ENCODE measurements around the gene LRIG2.
"Not testable (repeated sequence)": the region's sequence is repeated elsewhere in the genome, so short reads cannot be mapped to it uniquely, and the experiment has no call there.

LRIG2 gene

DNA sequence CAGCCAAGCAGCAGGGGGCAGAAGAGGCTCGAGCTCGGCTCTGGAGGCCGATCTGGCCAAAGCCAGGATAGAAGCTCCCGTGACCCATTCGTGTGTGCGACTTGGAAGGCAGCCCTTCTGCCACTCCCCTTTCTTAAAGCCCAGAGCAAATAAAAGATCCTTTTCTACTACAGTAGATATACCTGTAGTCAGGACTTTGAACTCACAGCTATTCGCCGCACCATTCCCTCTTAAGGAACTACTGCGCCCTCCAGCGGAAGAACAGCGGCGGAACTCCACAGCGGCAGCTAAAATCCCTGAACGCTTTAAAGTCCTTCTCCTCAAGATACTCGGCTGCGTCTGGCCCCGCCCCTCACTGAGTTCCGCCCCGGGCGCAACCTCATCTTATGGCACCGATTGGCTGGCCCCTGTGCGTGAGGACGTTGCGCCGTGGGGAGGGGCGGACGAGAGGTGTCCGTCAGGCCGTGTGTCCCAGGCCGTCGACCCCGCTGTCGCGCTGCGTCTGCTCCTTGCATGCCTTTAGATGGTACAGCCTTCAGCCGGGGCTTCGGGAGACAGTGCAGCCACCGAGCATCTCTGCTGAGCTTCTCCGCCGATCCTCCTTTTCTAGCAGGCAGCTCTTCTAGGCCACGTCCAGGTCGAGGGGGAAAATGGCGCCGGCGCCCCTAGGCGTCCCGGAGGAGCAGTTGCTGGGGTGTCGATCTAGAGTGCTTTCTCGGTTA, at the start of gene LRIG2:
LRIG2 (plus strand) TSS at position 442 of the 722 bp plus-strand sequence; CDS start at position 651, 209 bp downstream.
- DNase-seq (ENCODE audit: low read depth, low spot score) = peak; percentile 97

GRCh38 chr1:113023316-113023715, 49.7 kb upstream of the LRIG2 start:
- DNase-seq (ENCODE audit: low read depth, low spot score) = not testable (repeated sequence)

GRCh38 chr1:113027007-113027406, 46.0 kb upstream of the LRIG2 start:
- no peak for DNase-seq (ENCODE audit: low read depth, low spot score)

GRCh38 chr1:113027449-113027848, 45.5 kb upstream of the LRIG2 start:
- no peak for DNase-seq (ENCODE audit: low read depth, low spot score)

GRCh38 chr1:113029822-113030221, 43.2 kb upstream of the LRIG2 start:
- no peak for DNase-seq (ENCODE audit: low read depth, low spot score)

DNA sequence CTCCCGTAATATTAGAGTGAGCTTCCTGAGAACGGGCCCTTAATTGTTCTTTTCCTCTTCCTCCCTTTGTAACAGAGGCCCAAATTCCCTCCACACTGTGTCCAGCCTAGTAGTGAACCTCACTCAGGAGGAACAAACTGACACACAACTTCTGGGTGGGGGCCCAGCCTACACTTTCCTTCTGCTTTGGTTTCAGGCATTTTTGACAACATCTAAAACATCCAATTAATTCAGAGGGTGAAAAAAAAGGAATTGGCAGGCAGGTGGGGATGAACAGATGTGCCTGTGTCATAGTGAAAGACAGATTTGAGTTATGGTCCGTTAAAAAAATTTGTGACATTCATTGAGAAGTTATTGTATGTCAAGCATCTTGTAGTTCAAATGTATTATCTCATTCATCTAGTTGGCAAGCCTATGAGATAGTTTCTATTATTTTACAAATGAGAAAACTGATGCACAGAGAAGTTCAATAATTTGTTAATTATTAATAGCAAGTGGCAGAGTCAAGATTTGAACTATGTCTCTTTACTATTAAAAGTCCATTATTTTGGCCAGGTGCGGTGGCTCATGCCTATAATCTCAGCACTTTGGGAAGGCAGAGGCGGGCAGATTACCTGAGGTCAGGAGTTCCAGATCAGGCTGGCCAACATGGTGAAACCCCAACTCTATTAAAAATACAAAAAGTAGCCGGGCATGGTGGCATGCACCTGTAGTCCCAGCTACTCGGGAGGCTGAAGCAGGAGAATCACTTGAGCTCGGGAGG, 41.6 kb upstream of the LRIG2 start:
- DNase-seq (ENCODE audit: low read depth, low spot score) = no peak

DNA sequence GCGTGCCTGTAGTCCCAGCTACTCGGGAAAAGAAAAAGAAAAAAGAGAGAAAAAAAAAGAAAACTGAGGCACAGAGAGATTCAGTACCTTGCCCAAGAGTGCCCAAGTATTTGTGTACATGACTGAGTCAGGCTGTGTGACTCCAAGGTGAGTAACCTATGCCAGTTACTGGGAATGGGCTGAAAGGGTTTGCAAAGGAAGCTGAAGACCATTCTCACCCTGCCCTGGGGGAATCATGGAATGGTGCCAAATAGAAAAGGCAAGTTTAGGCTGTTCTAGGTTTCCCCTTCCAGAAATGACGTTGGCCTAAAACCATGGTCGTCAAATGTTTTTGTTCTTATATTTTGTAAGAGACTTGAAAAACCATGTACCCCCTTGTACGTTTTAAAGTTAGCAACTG, 37.9 kb upstream of the LRIG2 start:
- no peak for DNase-seq (ENCODE audit: low read depth, low spot score)

- no peak for DNase-seq (ENCODE audit: low read depth, low spot score)
Measured at GRCh38 chr1:113036639-113037321, 36.2 kb upstream of the LRIG2 start.

GRCh38 chr1:113040041-113040440, 33.0 kb upstream of the LRIG2 start:
- DNase-seq (ENCODE audit: low read depth, low spot score) = no peak

- no peak for DNase-seq (ENCODE audit: low read depth, low spot score)
Measured at GRCh38 chr1:113040718-113041412, 32.1 kb upstream of the LRIG2 start.

- no peak for DNase-seq (ENCODE audit: low read depth, low spot score)
Measured at GRCh38 chr1:113041569-113042284, 31.3 kb upstream of the LRIG2 start.

GRCh38 chr1:113042285-113043143, 30.5 kb upstream of the LRIG2 start:
- DNase-seq (ENCODE audit: low read depth, low spot score) = no peak

- DNase-seq (ENCODE audit: low read depth, low spot score) = not testable (repeated sequence)
Measured at GRCh38 chr1:113043144-113043488, 29.9 kb upstream of the LRIG2 start.

DNA sequence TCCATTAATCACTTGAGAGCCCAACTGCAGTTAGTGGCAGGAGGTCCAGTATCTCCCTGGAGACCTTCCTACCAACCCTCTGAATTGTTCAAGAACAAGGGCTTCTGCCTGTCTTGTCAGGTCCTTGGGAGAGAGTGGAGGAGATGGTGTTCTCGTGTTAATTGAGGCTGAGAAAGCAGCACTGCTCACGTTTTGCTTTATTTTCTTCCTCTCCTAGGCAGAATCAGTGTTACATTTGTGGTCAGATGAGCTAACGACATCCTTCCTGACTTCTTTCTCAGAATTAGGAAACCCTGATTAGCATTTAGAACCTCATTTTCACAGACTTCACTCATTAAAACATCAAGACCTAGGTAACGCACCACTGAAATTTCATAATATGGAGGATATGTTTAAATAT, 26.4 kb upstream of the LRIG2 start:
- no peak for DNase-seq (ENCODE audit: low read depth, low spot score)

GRCh38 chr1:113048064-113048463, 24.9 kb upstream of the LRIG2 start:
- DNase-seq (ENCODE audit: low read depth, low spot score) = no peak

DNA sequence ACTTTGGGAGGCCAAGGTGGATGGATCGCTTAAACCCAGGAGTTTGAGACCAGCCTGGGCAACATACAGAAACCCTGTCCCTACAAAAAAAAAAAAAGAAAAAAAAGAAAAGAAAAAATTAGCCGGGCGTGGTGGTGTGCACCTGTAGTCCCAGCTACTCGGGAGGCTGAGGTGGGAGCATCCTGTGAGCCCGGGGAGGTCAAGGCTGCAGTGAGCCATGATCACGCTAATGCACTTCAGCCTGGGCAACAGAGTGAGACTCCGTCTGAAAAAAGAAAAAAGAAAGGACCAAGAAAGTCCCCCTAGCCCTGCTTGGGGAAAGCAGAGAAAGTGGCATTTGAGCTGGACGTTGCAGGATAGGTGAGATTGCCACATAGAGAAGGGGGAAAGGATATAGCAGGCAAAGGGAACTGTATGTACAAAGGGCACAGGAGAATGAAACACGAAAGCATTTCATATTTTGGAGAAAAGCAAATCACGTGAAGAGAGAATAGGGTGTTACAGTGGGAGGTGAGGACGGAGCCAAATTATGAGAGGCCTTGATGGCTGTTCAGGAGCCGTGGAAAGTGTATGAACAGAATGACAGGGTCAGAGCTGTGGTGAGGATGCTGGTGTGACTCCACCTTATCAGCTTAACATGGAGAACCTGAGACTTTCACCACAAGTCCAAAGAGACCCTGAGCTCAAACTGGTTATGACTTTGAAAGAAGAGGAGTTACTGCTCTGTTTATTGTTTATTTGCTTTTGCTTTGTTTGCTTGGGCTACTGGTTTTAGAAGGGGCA, 19.5 kb upstream of the LRIG2 start:
- no peak for DNase-seq (ENCODE audit: low read depth, low spot score)

- DNase-seq (ENCODE audit: low read depth, low spot score) = no peak
Measured at GRCh38 chr1:113055570-113055969, 17.4 kb upstream of the LRIG2 start.

- DNase-seq (ENCODE audit: low read depth, low spot score) = no peak
Measured at GRCh38 chr1:113057006-113057405, 16.0 kb upstream of the LRIG2 start.

- no peak for DNase-seq (ENCODE audit: low read depth, low spot score)
Measured at GRCh38 chr1:113058941-113059706, 13.9 kb upstream of the LRIG2 start.

Data from activated naive CD8-positive, alpha-beta T cell treated with anti-CD3 and anti-CD28 coated beads, Interleukin-2, amount 50 U/mL, for 16 hours (primary cell).